Measurements from ENCODE around the gene FAM111B. TPM values are rescaled to one million over a fixed set of nuclear protein-coding genes. Genes with fewer than 3 reads are reported as not detected.
"Not testable (repeated sequence)": the region's sequence is repeated elsewhere in the genome, so short reads cannot be mapped to it uniquely, and the experiment has no call there.

Gene FAM111B
- polyA plus RNA-seq, 1 of the 3 experiments (the other 2 are of a cell fraction) = 0.94 TPM

GRCh38 chr11:59135648-59136461 lies 28.8 kb downstream of the FAM111B start:
- TF ChIP-seq EP300 (IDR thresholded peaks at IDR 0.05; ENCODE audit: borderline replicate concordance in 1 of 2, low read depth in 1 of 2, low read length in 1 of 2) (no peak), RAD21 (IDR thresholded peaks at IDR 0.05; ENCODE audit: low read length) (peak; percentile 94), SMC3 (IDR thresholded peaks at IDR 0.05; ENCODE audit: low read depth, low read length) (peak; percentile 76), USF2 (IDR thresholded peaks at IDR 0.05; ENCODE audit: borderline replicate concordance, low read depth, low read length) (no peak), IRF3 (IDR thresholded peaks at IDR 0.05; ENCODE audit: low read depth, low read length) (no peak), CTCF (IDR thresholded peaks at IDR 0.05) (peak; percentile 98)
- Histone ChIP-seq H2AFZ (ENCODE audit: low read depth) (peak overlapping the region; percentile 74; the same call in 1 of the 2 replicates), H3K4me2 (peak overlapping the region; percentile 59; the same call in 1 of the 2 replicates), H3K9me3 (no peaks in the 10 kb centered on the region), H3K9ac (no peak overlapping the region), H4K20me1 (ENCODE audit: insufficient read depth) (no peaks in the 10 kb centered on the region), H3K79me2 (ENCODE audit: insufficient read depth) (no peaks in the 10 kb centered on the region), H3K4me3 (ENCODE audit: low read depth in 2 of 2, low read length in 1 of 2) (peak overlapping the region; percentile 12 to 35; a peak in 2 of 4 replicates), H3K27ac (ENCODE audit: low read depth in 2 of 2, low read length in 1 of 2) (no peak overlapping the region), H3K4me1 (ENCODE audit: control insufficient read depth in 1 of 2, insufficient read depth in 2 of 2, low read depth in 1 of 2, low read length in 1 of 2) (peaks cover 0 to 3% of the 10 kb centered on the region in 2 experiments; a peak in 1 of 4 replicates), H3K27me3 (ENCODE audit: insufficient read depth) (no peaks in the 10 kb centered on the region), H3K9me2 (no peaks in the 10 kb centered on the region), H3F3A (replicated peaks; ENCODE audit: insufficient read depth) (no peaks in the 10 kb centered on the region), H3K36me3 (replicated peaks in 1 of 2; ENCODE audit: control insufficient read depth in 1 of 2, insufficient read depth in 2 of 2, low read length in 1 of 2) (peaks cover 0 to 32% of the 10 kb centered on the region in 2 experiments)
- 25% methylated on average over 15 of the region's 20 CpGs for WGBS (ENCODE audit: low lambda C conversion rate)
- DNase-seq = peak; percentile 86
- ChIA-PET CTCF (interaction anchor here (0.6 to 3.8 kb wide), 62 partner anchors 8 to 557 kb away, joined by 3 to 46 read pairs (median 5); partner anchors contain the start of genes DTX4, FAM111B and GLYATL1B), POLR2A (interaction anchor here (1.0 kb wide), 1 partner anchor 83 kb away, joined by 3 read pairs; no protein-coding TSS in a partner anchor)

- H3K9ac ChIP-seq = not testable (repeated sequence)
- CTCF ChIA-PET = interaction anchor here (0.6 to 3.8 kb wide), 44 partner anchors 9 to 557 kb away, joined by 3 to 46 read pairs (median 8); partner anchors contain the start of genes DTX4, FAM111B and GLYATL1B
- peaks cover 0 to 28% of the 10 kb centered on the region in 2 experiments for H3K36me3 ChIP-seq (replicated peaks in 1 of 2; ENCODE audit: control insufficient read depth in 1 of 2, insufficient read depth in 2 of 2, low read length in 1 of 2)
Measured at GRCh38 chr11:59136551-59136950, 29.5 kb downstream of the FAM111B start.

More at GRCh38 chr11:59136551-59136950, 29.5 kb downstream of the FAM111B start:
- H3K4me2 ChIP-seq; H3K79me2 ChIP-seq (ENCODE audit: insufficient read depth); H3K9me2 ChIP-seq; DNase-seq; H3K27me3 ChIP-seq (ENCODE audit: insufficient read depth); H3K9me3 ChIP-seq; POLR2A ChIA-PET; H3K4me3 ChIP-seq (ENCODE audit: low read depth in 2 of 2, low read length in 1 of 2); H3K4me1 ChIP-seq (ENCODE audit: control insufficient read depth in 1 of 2, insufficient read depth in 2 of 2, low read depth in 1 of 2, low read length in 1 of 2); H3F3A ChIP-seq (replicated peaks; ENCODE audit: insufficient read depth); H3K27ac ChIP-seq (ENCODE audit: low read depth in 2 of 2, low read length in 1 of 2); H2AFZ ChIP-seq (ENCODE audit: low read depth); H4K20me1 ChIP-seq (ENCODE audit: insufficient read depth): not testable (repeated sequence)
- WGBS (ENCODE audit: low lambda C conversion rate) = 80% methylated on average over 6 of the region's 6 CpGs
